ENCODE measurements around the gene SARDH.

GRCh38 chr9:133643978-133644760 lies 94.0 kb downstream of the SARDH start:
- TF ChIP-seq CTCF (IDR thresholded peaks at IDR 0.05), result no peak
- TF ChIP-seq POLR2A (IDR thresholded peaks at IDR 0.05), result no peak

Measured in esophagus squamous epithelium (tissue), 4 donors.